ENCODE results near the gene AFF3. TPM values are rescaled to one million over a fixed set of nuclear protein-coding genes. Genes with fewer than 3 reads are reported as not detected.
A peak's percentile ranks its signal among the peaks of the same experiment; 100 is the strongest.

The AFF3 gene
- total and polyA plus RNA-seq, 7 donors, result 0.46 to 25.0 (median 18.6) TPM

DNA sequence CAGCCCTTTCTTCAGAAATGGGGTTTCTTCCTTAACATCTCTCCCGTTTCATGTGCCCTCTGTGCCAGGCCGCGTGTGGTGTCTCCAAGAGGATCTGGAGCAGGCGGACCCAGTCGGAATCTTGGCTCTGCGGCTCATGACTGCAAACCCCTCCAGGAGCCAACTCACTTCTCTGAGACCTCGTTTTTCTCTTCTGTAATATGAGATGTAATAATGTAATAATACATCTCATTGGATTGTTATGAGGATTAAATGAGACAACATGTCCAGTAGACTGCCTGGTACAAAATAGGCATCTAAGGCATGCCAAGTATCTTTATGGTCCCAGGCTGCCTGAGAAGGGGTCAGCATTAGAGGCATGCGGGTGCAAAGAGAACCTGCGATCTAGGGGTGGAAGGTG, 431.2 kb downstream of the AFF3 start:
- Histone ChIP-seq H3K9me3 (no peaks in the 10 kb centered on the region), H3K36me3 (no peaks in the 10 kb centered on the region), H3K27ac (peak overlapping the region in 3 of 4 donors; percentile 16 to 39 (median 21)), H3K4me1 (peaks cover 0 to 52% (median 30%) of the 10 kb centered on the region in 4 donors), H3K27me3 (no peaks in the 10 kb centered on the region), H3K4me3 (no peak overlapping the region)
- no peak for DNase-seq
- WGBS, 2 donors, result 78 to 82% methylated on average over 9 of the region's 9 CpGs
- intact Hi-C loops (cut with DNase I), result no loop called here
- TF ChIP-seq EP300 (IDR thresholded peaks at IDR 0.05) (no peak), POLR2A (IDR thresholded peaks at IDR 0.05) (no peak), POLR2AphosphoS5 (IDR thresholded peaks at IDR 0.05) (no peak), CTCF (IDR thresholded peaks at IDR 0.05) (no peak)

- H3K27me3 ChIP-seq, result no peaks in the 10 kb centered on the region
- intact Hi-C loops (cut with DNase I), result no loop called here
- peaks cover 0 to 52% (median 29%) of the 10 kb centered on the region in 4 donors for H3K4me1 ChIP-seq
- TF ChIP-seq POLR2AphosphoS5 (IDR thresholded peaks at IDR 0.05), result peak in 2 of 4 donors; percentile 11 to 37
- TF ChIP-seq EP300 (IDR thresholded peaks at IDR 0.05), result no peak
- H3K9me3 ChIP-seq, result no peaks in the 10 kb centered on the region
- 69 to 71% methylated on average over 6 of the region's 6 CpGs for WGBS, 2 donors
- H3K36me3 ChIP-seq, result no peaks in the 10 kb centered on the region
- DNase-seq, result no peak
- peak overlapping the region in 3 of 4 donors; percentile 16 to 39 (median 21) for H3K27ac ChIP-seq
- H3K4me3 ChIP-seq, result no peak overlapping the region
Measured at GRCh38 chr2:99710721-99711120, 431.7 kb downstream of the AFF3 start.

DNA sequence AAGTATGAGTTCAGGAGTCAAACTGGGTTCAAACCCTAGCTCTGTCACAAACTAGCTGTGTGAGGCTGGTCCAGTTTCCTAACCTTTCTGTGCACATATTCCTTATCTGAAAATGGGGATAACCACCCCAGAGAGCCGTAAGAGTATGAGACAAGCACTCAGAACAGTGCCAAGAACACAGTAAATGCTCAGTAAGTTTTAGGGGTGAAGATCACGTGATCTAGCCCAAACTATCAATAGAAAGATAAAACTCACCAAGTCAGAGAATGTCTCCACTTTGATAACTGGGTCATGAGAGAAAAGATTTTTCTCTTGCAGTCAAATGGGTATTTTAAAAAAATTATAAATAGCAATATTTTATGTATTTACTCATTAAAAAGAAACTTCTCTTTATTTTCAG, 433.2 kb downstream of the AFF3 start:
- Histone ChIP-seq H3K27me3 (no peaks in the 10 kb centered on the region), H3K9me3 (no peaks in the 10 kb centered on the region), H3K4me1 (peaks cover 0 to 44% (median 29%) of the 10 kb centered on the region in 4 donors), H3K4me3 (no peak overlapping the region), H3K36me3 (no peaks in the 10 kb centered on the region), H3K27ac (no peak overlapping the region)
- intact Hi-C loops (cut with DNase I), result no loop called here
- 80 to 89% methylated on average over 2 of the region's 2 CpGs for WGBS, 2 donors
- DNase-seq, result no peak
- TF ChIP-seq POLR2AphosphoS5 (IDR thresholded peaks at IDR 0.05) (no peak), CTCF (IDR thresholded peaks at IDR 0.05) (no peak), POLR2A (IDR thresholded peaks at IDR 0.05) (no peak), EP300 (IDR thresholded peaks at IDR 0.05) (no peak)

GRCh38 chr2:99708231-99708630, 434.2 kb downstream of the AFF3 start:
- H3K4me1 ChIP-seq, result peaks cover 0 to 44% (median 29%) of the 10 kb centered on the region in 4 donors
- WGBS, 2 donors, result 73 to 84% methylated on average over 3 of the region's 3 CpGs

DNA sequence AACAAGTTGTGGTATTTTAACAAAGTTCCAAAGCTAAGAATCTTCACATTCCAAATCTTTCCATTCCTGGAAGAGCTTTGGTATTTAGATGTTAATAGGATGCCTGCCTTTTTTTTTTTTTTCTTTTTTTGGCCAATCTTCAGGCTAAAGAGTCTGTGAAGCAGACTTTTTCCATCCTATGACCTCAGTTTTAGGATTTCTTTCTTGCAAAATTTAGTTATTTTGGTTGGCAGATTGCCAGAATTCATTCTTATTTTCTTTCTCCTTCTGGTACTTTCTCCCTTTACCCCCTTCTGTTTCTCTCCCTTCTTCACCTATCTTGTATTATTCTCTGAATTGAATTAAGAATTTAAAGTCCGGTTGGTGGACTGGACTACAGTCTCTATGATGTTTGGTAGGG, 434.8 kb downstream of the AFF3 start:
- intact Hi-C loops (cut with DNase I), result no loop called here
- no peak for TF ChIP-seq CTCF (IDR thresholded peaks at IDR 0.05)
- TF ChIP-seq EP300 (IDR thresholded peaks at IDR 0.05), result no peak
- TF ChIP-seq POLR2AphosphoS5 (IDR thresholded peaks at IDR 0.05), result peak in 1 of 4 donors; percentile 11
- no peak for TF ChIP-seq POLR2A (IDR thresholded peaks at IDR 0.05)
- H3K27me3 ChIP-seq, result no peaks in the 10 kb centered on the region
- H3K36me3 ChIP-seq, result no peaks in the 10 kb centered on the region
- 85 to 91% methylated on average over 1 of the region's 1 CpG for WGBS, 2 donors
- no peak overlapping the region for H3K4me3 ChIP-seq
- peaks cover 0 to 44% (median 29%) of the 10 kb centered on the region in 4 donors for H3K4me1 ChIP-seq
- H3K27ac ChIP-seq, result peak overlapping the region in 3 of 4 donors; percentile 7 to 61 (median 54)
- DNase-seq, result no peak
- no peaks in the 10 kb centered on the region for H3K9me3 ChIP-seq

More at GRCh38 chr2:99708231-99708630, 434.2 kb downstream of the AFF3 start:
- Histone ChIP-seq H3K27me3 (no peaks in the 10 kb centered on the region), H3K4me3 (no peak overlapping the region), H3K9me3 (no peaks in the 10 kb centered on the region), H3K36me3 (no peaks in the 10 kb centered on the region), H3K27ac (peak overlapping the region in 3 of 4 donors; percentile 7 to 61 (median 54))
- TF ChIP-seq EP300 (IDR thresholded peaks at IDR 0.05) (no peak), POLR2A (IDR thresholded peaks at IDR 0.05) (no peak), POLR2AphosphoS5 (IDR thresholded peaks at IDR 0.05) (no peak), CTCF (IDR thresholded peaks at IDR 0.05) (no peak)
- no peak for DNase-seq
- intact Hi-C loops (cut with DNase I), result no loop called here
